HepG2 (cell line): ENCODE results near the gene PSMD1. TPM values are rescaled to one million over a fixed set of nuclear protein-coding genes. Genes with fewer than 3 reads are reported as not detected.

Experiments used
- GFI1 ChIP-seq: sonication (generic); formaldehyde crosslinking; IDR thresholded peaks from 2 replicates; pipeline ENCODE4 v1.5.0; 2020; ENCODE audit warnings: missing genetic modification reagents, mild to moderate bottlenecking, borderline replicate concordance
- GLMP ChIP-seq: sonication (generic); formaldehyde crosslinking; IDR thresholded peaks from 2 replicates; pipeline ENCODE4 v1.9.0; 2021; ENCODE audit warnings: missing genetic modification reagents, mild to moderate bottlenecking, borderline replicate concordance
- IRF9 ChIP-seq: sonication (generic); formaldehyde crosslinking; IDR thresholded peaks from 2 replicates; pipeline ENCODE4 v1.8.0; 2022; ENCODE audit warnings: missing genetic modification reagents, mild to moderate bottlenecking, borderline replicate concordance
- JUN ChIP-seq: sonication (generic); formaldehyde crosslinking; IDR thresholded peaks from 2 replicates; pipeline ENCODE4 v1.4.0; 2020; ENCODE audit warnings: mild to moderate bottlenecking, missing genetic modification reagents
- KLF9 ChIP-seq: IDR thresholded peaks from 2 replicates; pipeline ENCODE4 v1.6.1; 2016; ENCODE audit warnings: low read depth
- MED13 ChIP-seq: sonication (generic); formaldehyde crosslinking; IDR thresholded peaks from 2 replicates; pipeline ENCODE4 v1.5.0; 2020; ENCODE audit warnings: missing genetic modification reagents
- NFYC ChIP-seq: IDR thresholded peaks from 2 replicates; pipeline ENCODE4 v1.6.1; 2016; ENCODE audit warnings: missing genetic modification reagents, missing compliant biosample characterization
- NKX3-1 ChIP-seq: sonication (generic); formaldehyde crosslinking; IDR thresholded peaks from 2 replicates; pipeline ENCODE4 v1.5.0; 2020; ENCODE audit warnings: missing genetic modification reagents
- PAX8 ChIP-seq: sonication (generic); formaldehyde crosslinking; IDR thresholded peaks from 2 replicates; pipeline ENCODE4 v1.8.0; 2022; ENCODE audit warnings: mild to moderate bottlenecking, missing genetic modification reagents, borderline replicate concordance
- SKI ChIP-seq: fragments of 450-650 bp; IDR thresholded peaks from one replicate; pipeline ENCODE4 v1.6.1; 2018; ENCODE audit warnings: mild to moderate bottlenecking; ENCODE audit not compliant: partially characterized antibody
- SNAPC5 ChIP-seq: sonication (generic); formaldehyde crosslinking; IDR thresholded peaks from 2 replicates; pipeline ENCODE4 v1.8.1; 2023; ENCODE audit warnings: mild to moderate bottlenecking, missing genetic modification reagents, borderline replicate concordance
- SOX6 ChIP-seq, 2 experiments: fragments of 450-650 bp in 1 of 2; sonication (generic) in 1 of 2; formaldehyde crosslinking in 1 of 2; IDR thresholded peaks; 2 replicates each; pipeline versions ENCODE4 v1.4.0 to v1.6.1; 2017 to 2020; ENCODE audit warnings: antibody characterized with exemption in 1 of 2, mild to moderate bottlenecking in 1 of 2, missing genetic modification reagents in 1 of 2
- TEF ChIP-seq: sonication (generic); formaldehyde crosslinking; IDR thresholded peaks from 2 replicates; pipeline ENCODE4 v1.5.0; 2020; ENCODE audit warnings: missing genetic modification reagents
- TRAFD1 ChIP-seq: sonication (generic); formaldehyde crosslinking; IDR thresholded peaks from 2 replicates; pipeline ENCODE4 v1.5.1; 2020; ENCODE audit warnings: missing genetic modification reagents, mild to moderate bottlenecking, borderline replicate concordance
- ZNF414 ChIP-seq: sonication (generic); formaldehyde crosslinking; IDR thresholded peaks from 2 replicates; pipeline ENCODE4 v1.5.0; 2020; ENCODE audit warnings: missing genetic modification reagents
- ZNF564 ChIP-seq: sonication (generic); formaldehyde crosslinking; IDR thresholded peaks from 2 replicates; pipeline ENCODE4 v1.8.1; 2023; ENCODE audit warnings: mild to moderate bottlenecking, missing genetic modification reagents
- ZNF567 ChIP-seq: sonication (generic); formaldehyde crosslinking; IDR thresholded peaks from 2 replicates; pipeline ENCODE4 v1.8.1; 2023; ENCODE audit warnings: mild to moderate bottlenecking, missing genetic modification reagents, borderline replicate concordance
- ZNF619 ChIP-seq: sonication (generic); formaldehyde crosslinking; IDR thresholded peaks from 2 replicates; pipeline ENCODE4 v1.4.0; 2020; ENCODE audit warnings: mild to moderate bottlenecking, missing genetic modification reagents
- ZNF660 ChIP-seq: sonication (generic); formaldehyde crosslinking; IDR thresholded peaks from 2 replicates; pipeline ENCODE4 v1.5.1; 2020; ENCODE audit warnings: mild to moderate bottlenecking, low read depth, missing genetic modification reagents, borderline replicate concordance
- ZNF678 ChIP-seq: sonication (generic); formaldehyde crosslinking; IDR thresholded peaks from 2 replicates; pipeline ENCODE4 v1.4.0; 2020; ENCODE audit warnings: mild to moderate bottlenecking, missing genetic modification reagents
- ZNF691 ChIP-seq: sonication (generic); formaldehyde crosslinking; IDR thresholded peaks from 2 replicates; pipeline ENCODE4 v1.4.0; 2020; ENCODE audit warnings: missing genetic modification reagents, low read depth, mild to moderate bottlenecking, borderline replicate concordance
- ZZZ3 ChIP-seq: sonication (generic); formaldehyde crosslinking; IDR thresholded peaks from 2 replicates; pipeline ENCODE4 v1.4.0; 2020; ENCODE audit warnings: missing genetic modification reagents, mild to moderate bottlenecking, borderline replicate concordance
- polyA plus RNA-seq, 8 experiments: library from polyadenylated mRNA; depleted of rRNA in 3 of 8; stranded (reverse) in 7 of 8; unstranded in 1 of 8; fragments of >200 nt; fragmentation: Illumina TruSeq in 4 of 8; extraction: Trizol in 4 of 8; gene quantifications; 2 replicates each; pipeline versions ENCODE4 v1.2.1 to v1.2.3, GENCODE V29; 2011 to 2016; ENCODE audit warnings: low read depth in 4 of 8, missing spikeins in 1 of 8, mixed read lengths in 1 of 8; ENCODE audit not compliant: insufficient read depth in 1 of 8
- total RNA-seq, 5 experiments: library from RNA; depleted of rRNA; stranded (reverse); fragments of >200 nt; fragmentation: Illumina TruSeq; extraction: Trizol; gene quantifications; 2 replicates each; pipeline ENCODE4 v1.2.3, GENCODE V29; 2016; ENCODE audit warnings: low read depth in 1 of 5

The PSMD1 gene
- total and polyA plus RNA-seq, 2 of the 13 experiments (the other 11 are each of a cell fraction or from before 2014, with no cell fraction given), result 136 to 191 TPM

GRCh38 chr2:231050018-231050901 is 6.4 kb upstream of the PSMD1 start (continued):
- no peak; the same call in none of the 2 replicates for TF ChIP-seq ZNF564
- TF ChIP-seq GLMP, result no peak
- peak; percentile 74; the same call in 1 of the 2 replicates for TF ChIP-seq TRAFD1 (CRISPR knock-in tag)
- TF ChIP-seq MED13 (CRISPR knock-in tag), result peak; percentile 99
- TF ChIP-seq PAX8 (CRISPR knock-in tag), result no peak
- no peak; the same call in 1 of the 2 replicates for TF ChIP-seq ZNF567 (CRISPR knock-in tag)
- no peak for TF ChIP-seq ZZZ3
- TF ChIP-seq ZNF678 (CRISPR knock-in tag), result no peak
- TF ChIP-seq JUN (CRISPR knock-in tag), result peak; percentile 94
- peak; percentile 58; the same call in 1 of the 2 replicates for TF ChIP-seq NFYC (CRISPR knock-in tag)
- peak; percentile 98; the same call in 1 of the 2 replicates for TF ChIP-seq ZNF691 (CRISPR knock-in tag)
- TF ChIP-seq ZNF414, result peak; percentile 98
- TF ChIP-seq SOX6 (IDR thresholded peaks at IDR 0.05), result no peak
- TF ChIP-seq SOX6 (CRISPR knock-in tag; IDR thresholded peaks at IDR 0.05), result peak; percentile 98
- peak; percentile 96 for TF ChIP-seq SKI
- TF ChIP-seq GFI1 (CRISPR knock-in tag), result peak; percentile 97
- no peak; the same call in 1 of the 2 replicates for TF ChIP-seq SNAPC5 (CRISPR knock-in tag)
- peak; percentile 98 for TF ChIP-seq NKX3-1
- peak; percentile 95 for TF ChIP-seq IRF9
- no peak; the same call in 1 of the 2 replicates for TF ChIP-seq KLF9 (CRISPR knock-in tag)
- TF ChIP-seq ZNF619 (CRISPR knock-in tag), result peak; percentile 78; the same call in 1 of the 2 replicates
- peak; percentile 98 for TF ChIP-seq TEF (CRISPR knock-in tag)
- no peak for TF ChIP-seq ZNF660 (CRISPR knock-in tag)
